Retina (tissue), 1 donor: ENCODE measurements around the gene ARPC5L.
A peak's percentile ranks its signal among the peaks of the same experiment; 100 is the strongest.
"Not testable (repeated sequence)": the region's sequence is repeated elsewhere in the genome, so short reads cannot be mapped to it uniquely, and the experiment has no call there.

ENCODE experiments used
- DNase-seq: peaks from one replicate; pipeline ENCODE4 v3.0.0-alpha.2; 2016

Gene ARPC5L

DNA sequence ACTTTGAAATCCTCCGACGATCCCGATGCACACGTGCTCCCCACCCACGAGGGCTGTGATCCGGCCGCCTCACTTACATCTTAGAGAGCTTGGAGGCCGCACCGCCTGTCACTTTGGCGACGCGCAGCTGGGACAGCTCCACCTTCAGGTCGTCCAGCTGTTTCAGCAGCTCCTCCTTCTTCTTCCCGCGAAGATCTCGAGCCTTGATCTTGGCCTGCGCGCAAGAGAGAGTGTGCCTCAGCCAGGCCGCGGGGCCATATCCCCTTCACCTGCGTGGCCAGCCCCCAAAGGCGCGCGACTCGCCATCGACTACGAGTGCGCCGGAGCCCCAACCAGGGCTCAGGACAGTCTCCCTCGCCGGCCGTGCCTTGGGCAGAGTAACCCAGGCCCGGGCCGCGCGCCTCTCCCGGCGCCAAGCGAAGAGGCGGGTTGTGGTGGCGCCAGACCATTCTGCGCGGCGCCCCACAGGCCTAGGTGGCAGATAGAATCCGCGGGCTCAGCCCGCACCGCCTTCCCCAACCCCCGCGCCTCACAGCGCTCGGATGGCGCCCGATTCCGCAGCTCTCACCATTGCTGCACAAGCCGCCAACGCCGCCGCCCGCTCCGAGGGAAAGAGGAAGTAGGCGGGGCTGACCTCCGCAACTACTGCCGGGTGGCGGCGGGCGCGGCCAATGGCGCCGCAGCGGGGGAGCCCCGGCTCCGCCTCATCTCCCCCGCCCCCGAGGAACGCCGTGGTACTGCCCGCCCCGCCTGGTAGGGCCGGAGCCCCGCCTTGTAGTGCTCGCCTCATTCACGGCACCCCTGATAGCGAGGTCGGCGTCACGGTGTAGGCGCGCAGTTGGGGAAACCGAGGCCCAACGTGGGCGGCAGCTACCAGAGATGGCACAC lies at the start of gene ARPC5L, which contains the start of gene RPL35:
TSS of gene ARPC5L (plus strand) at position 789 of the 888 bp plus-strand sequence. CDS start 7,161 bp downstream, outside the sequence.
TSS of gene RPL35 (minus strand) at position 616 of the 888 bp plus-strand sequence. CDS start at position 571, 45 bp downstream.
- DNase-seq: peak; percentile 97

DNA sequence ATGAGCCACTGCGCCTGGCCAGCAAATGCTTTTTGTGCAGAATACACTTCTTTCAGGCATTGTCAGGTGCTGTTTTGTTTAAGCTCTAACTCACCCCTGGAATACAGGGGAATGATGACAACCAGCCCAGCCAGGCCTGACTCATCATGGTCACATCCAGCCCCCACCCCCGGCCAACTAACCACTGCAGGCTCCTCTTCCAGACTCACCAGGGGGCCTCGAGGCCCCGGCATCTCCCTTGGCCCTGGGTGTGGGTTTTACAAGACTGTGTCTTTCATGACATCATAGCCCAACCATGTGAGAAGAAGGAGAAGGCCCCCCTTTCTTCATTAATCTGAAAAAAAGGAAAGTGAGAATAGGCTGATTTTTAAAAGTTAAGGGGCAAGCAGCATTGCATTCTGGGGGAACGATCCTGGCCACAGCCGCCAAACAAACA lies 49.5 kb upstream of the ARPC5L start:
- DNase-seq: no peak

DNA sequence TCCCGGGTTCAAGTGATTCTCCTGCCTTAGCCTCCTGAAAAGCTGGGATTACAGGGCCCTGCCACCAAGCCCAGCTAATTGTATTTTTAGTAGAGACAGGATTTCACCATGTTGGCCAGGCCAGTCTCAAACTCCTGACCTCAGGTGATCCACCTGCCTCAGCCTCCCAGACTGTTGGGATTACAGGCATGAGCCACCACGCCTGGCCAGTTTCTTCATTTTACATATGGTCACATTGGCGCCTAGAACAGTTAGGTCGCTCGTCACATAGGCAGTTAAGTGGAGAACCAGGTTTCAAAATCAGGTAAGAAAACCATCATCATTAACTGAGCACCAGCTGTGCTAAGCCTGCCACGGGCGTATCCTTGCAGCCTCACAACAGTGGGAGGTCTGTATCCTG lies 48.9 kb upstream of the ARPC5L start:
- DNase-seq: no peak

DNA sequence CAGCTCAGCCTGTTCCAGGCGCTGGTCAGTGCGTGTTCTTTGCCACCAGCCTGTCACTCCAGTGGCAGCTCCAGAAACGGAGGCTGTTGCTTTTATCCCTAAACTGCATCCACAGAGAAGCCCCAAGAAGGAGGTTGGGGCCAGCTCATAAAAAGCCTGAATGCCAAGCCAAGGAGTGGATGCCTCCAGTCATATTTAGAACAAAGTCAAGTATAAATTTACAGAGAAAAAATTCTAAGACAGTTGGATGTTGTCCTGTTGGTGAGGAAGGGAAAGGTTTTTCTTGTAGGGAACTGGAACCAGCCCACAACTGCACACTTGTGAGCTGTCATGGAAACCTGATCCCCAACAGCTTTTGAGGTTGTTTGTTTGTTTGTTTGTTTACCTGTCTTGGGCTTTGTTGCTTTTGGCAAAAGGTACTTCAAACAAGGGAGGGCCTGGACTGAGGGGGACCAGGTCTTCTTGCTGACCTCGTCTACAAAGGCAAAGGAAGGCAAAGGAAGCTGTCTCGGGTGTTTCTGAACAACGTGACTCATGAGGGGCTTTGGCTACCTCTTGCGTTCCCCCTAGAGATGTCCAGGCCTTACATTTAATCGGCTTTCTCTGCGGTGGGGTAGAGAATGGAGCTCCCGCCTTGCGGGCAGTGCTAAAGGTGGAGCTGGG lies 48.3 kb upstream of the ARPC5L start:
- DNase-seq: no peak

DNA sequence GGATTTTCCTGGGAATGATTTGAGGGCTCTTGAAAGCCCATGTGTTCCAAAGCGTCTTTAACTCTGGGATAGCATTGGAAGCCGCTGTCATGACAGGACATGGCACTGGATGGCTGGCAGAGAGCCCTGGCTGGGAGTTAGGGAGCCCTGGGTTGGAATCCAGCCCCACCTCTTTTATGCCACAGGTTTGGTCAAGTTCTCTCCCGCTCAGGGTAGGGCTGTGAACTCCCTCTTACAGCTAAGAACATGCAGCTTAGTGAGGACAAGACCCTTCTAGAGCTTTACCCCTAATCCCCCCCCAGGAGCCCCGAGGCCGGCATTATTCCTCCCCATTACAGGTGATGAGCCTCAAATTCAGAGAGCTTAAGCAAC lies 47.8 kb upstream of the ARPC5L start:
- DNase-seq: no peak

DNA sequence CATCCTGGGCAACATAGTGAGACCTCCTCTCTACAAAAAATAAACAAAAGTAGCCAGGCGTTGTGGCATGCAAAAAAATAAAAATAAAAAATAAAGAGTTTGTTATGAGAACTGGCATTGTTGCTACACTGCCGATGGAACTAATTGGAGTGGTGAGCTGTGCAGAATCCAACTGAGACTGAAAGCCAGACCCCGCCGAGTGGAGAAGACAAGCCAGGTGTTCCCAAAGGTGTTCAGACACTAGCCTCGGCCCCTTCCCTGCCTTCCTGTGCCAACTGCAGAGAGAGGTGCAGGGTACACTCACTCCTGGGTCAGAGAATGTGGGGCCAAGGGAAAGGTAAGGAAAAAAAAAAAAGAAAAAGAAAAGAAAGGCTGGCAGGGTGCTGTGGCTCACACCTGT lies 46.3 kb upstream of the ARPC5L start:
- DNase-seq: no peak

DNA sequence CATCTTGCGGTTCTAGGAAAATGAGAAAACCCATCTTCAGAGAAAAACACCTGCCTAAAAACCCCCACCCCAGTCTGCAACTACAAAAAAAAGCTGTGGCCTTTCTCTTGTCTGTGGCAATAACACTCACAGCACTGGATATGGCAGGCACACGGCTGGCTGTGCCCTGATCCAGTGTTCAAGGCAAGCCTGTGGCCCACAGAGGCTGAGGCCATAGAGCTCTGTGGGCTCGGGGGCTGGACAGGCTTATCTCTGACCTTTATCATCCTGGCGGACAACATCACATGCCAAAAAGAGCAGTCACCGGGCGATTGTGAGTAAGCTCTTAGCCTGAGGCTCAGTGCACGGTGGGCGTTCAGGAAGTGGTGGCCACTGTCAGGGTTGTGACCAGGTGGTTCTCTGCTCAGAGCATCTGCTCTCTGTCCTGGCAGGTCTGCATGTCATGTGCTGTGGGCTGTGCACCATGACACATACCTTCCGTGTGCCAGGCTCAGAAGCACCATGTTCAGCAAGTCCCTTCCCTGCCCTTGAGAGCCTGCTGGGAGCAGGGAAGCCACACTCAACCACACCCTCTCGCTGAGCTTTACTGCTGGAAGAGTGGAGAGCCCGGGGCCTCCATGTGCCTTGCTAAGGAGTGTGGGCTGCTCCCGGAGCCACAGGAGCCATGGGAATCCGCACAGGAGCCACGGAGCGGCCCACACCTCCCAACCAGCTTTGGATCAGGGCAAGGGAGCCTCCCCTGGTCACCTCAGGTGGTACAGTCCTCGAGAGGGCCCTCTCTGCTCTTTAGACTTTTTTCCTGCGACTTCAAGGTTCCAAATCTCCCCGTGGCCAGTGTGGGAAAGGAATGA lies 43.3 kb upstream of the ARPC5L start:
- DNase-seq: no peak

DNA sequence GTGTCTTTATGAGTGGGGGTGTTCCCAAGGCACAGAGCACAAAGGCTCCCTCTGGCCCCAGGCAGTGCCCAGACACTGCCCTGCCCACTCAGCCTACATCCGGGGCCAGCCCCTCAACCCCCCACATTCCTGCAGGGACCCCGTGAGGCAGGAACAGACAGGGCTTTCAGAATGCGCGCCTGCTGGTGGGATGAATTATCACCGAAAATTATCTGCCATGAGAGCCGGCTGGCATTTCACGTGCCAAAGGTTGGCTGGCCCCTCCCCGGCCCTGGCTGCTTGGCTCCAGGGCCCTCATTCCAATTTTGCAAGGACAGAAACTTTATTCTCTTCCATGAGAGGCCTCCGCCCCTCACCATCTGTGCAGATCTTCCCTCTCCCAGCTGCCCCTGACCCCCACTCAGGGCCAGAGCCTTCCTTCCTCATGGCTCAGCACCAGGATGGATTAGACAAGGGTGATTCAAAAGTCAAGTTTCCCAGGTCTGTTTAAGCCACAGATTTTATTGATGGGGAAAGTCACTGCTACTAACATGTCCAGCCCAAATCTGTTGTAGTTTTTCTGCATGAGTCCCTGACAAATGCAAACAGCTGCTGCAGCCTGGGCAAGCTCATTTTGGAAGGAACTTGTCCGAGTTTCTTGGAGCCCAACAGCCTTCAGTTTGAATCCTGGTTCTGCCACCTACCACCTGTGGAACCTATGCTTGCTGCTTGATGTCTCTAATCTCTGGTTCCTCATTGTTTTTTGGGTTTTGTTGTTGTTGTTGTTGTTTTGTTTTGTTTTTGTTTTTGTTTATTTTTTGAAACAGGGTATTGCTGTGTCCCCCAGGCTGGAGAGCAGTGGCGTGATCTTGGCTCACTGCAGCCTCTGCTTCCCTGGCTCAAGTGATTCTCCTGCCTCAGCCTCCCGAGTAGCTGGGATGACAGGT lies 41.0 kb upstream of the ARPC5L start:
- DNase-seq: no peak

DNA sequence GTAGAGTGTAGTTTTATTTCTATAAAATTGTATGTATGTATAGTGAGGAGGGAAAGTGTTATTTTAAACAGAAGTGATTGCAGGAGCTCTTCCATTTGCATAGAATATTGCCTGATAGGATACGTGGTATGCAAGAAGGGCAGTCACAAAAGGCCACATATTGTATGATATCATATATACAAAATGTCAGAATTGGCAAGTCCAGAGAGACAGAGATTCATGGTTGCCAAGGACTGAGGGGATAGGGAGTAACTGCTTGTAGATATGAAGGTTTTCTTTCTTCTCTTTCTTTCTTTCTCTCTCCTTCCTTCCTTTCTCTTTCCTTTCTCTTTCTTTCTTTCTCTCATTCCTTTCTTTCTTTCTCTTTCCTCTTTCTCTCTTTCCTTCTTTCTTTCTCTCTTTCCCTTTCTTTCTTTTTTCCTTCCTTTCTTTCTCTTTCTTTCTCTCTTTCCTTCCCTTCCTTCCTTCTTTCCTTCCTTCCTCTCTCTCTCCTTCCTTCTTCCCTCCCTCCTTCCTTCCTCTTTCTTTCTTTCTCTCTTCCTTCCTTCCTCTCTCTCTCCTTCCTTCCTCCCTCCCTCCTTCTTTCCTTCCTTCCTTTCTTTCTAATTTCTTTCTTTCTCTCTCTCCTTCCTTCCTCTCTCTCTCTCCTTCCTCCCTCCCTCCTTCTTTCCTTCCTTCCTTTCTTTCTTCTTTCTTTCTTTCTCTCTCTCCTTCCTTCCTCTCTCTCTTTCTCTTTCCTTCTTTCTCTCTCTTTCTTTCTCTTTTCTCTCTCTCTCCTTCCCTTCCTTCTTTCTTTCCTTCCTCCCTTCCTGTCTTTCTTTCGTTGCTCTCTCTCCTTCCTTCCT lies 33.2 kb upstream of the ARPC5L start:
- DNase-seq: no peak

DNA sequence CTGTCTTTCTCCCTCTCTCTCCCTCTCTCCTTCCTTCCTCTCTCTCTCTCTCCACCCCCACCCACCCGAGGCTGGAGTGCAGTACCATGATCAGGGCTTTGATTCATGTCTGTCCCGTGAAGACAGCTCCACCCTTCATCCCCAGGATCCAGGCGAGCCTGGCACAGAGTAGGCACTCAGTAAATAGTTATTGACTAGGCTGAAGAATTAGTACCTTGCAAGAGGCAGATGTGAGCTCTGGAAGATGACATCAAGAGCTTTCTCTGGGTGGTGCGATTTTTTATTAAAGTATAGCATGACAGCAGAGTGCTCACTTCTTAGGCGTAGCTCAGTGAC lies 32.6 kb upstream of the ARPC5L start:
- no peak for DNase-seq

DNA sequence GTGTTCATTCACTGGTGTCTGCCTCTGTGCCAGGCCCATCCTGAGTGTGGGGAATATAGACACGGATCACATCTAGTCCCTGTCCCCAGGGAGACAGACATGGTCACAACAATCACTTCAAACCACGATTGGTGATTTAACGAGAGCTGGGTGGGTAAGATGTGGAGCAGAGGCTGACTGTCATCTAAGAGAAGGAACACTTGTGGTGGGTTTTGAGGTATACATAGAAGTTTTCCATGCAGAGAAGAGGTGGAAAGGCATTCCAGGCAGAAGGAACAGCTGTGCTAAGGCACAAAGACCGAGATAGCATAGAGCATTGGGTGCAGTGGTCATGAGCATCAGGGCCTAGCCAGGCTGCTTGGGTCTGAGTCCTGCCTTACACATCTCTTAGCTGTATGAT lies 31.3 kb upstream of the ARPC5L start:
- no peak for DNase-seq

DNA sequence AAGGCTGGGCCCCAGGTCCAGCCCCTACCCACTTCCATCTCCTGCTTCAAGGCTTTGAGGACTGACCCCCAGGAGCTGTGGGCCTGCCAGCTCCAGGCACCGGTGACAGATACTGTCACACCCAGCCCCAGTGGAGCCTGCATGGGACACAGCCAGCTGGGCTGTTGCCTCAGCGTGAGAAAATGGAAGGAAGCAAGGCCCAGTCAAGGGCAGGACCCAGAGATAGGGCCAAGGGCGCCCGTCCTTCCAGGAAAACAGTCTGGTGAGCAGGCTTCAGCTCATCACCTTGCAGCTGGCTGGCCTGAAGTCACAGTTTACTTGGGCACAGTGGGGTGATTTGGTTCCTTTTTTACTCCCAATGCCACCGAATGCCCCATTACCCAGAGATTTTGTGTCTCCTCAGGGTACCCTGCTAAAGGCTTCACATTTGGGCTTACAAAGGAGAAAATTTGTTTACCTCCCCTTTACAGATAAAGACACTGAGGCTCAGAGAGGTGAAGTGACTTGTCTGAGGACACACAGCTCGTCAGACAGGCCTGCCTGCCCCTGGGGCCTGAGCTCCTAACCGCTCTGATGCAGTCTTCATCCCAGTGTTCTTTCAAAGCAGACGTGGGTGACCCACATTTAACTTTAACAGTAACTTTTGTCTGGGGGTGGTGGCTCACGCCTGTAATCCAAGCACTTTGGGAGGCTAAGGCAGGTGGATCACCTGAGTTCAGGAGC lies 30.1 kb upstream of the ARPC5L start:
- no peak for DNase-seq

DNA sequence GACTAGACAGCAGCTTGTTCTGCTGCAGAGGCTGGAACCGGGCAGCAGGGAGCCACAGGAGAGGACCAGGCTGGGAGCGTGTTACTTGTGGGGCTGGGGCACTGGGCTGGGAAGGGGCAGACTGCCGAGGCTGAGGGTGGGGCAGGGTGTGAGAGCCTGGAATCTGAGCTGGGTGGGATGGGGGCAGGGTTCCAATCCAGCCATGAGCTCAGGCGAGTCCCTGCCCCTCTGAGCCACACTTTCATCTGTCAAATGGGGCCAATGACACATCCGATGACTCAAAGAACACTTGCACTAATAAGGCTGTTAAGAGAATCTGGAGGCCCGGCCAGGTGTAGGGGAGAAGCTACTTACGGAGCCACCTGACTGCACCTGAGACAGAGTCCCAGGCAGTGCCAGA lies 27.3 kb upstream of the ARPC5L start:
- no peak for DNase-seq

DNA sequence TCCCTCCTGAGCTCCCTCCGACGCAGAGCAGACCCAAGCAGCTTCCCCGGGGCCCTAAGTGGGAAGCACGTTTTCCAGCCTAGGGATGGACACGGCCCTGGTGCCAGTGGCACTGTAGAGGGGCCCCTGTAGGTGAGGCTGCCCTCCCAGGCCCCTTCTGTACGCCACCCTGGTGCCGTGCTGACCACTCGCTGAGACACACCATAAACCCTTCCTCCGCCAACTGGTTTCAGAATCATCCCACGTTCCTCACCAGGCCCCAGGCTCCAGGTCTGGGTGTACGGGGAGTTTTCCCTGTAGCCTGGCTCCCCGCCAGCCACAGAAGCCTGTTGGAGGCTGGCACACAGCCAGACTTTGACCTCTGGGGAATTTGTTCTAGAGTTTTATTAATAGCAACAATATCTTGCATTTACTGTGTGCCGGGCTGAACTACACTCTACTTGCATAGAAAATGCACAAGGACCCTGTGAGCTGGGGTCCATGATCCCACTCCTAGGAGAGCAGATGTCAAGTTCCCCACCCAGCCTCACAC lies 26.8 kb upstream of the ARPC5L start:
- no peak for DNase-seq

DNA sequence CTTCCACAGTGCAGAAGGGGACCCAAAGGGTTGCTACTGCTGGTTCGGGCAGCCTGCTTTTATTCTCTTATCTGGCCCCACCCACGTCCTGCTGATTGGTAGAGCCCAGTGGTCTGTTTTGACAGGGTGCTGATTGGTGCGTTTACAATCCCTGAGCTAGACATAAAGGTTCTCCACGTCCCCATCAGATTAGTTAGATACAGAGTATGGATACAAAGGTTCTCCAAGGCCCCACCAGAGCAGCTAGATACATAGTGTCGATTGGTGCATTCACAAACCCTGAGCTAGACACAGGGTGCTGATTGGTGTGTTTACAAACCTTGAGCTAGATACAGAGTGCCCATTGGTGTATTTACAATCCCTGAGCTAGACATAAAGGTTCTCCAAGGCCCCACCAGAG lies 23.8 kb upstream of the ARPC5L start:
- not testable (repeated sequence) for DNase-seq

DNA sequence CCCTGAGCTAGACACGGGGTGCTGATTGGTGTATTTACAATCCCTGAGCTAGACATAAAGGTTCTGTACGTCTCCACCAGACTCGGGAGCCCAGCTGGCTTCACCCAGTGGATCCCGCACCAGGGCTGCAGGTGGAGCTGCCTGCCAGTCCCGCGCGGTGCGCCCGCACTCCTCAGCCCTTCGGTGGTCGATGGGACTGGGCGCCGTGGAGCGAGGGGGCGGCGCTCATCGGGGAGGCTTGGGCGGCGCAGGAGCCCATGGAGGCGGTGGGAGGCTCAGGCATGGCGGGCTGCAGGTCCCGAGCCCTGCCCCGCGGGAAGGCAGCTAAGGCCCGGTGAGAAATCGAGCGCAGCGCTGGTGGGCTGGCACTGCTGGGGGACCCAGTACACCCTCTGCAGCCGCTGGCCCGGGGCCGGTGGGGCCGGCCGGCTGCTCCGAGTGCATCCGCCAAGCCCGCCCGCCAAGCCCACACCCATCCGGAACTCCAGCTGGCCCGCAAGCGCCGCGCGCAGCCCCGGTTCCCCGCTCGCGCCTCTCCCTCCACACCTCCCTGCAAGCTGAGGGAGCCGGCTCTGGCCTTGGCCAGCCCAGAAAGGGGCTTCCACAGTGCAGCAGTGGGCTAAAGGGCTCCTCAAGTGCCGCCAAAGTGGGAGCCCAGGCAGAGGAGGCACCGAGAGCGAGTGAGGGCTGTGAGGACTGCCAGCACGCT lies 23.2 kb upstream of the ARPC5L start:
- not testable (repeated sequence) for DNase-seq

DNA sequence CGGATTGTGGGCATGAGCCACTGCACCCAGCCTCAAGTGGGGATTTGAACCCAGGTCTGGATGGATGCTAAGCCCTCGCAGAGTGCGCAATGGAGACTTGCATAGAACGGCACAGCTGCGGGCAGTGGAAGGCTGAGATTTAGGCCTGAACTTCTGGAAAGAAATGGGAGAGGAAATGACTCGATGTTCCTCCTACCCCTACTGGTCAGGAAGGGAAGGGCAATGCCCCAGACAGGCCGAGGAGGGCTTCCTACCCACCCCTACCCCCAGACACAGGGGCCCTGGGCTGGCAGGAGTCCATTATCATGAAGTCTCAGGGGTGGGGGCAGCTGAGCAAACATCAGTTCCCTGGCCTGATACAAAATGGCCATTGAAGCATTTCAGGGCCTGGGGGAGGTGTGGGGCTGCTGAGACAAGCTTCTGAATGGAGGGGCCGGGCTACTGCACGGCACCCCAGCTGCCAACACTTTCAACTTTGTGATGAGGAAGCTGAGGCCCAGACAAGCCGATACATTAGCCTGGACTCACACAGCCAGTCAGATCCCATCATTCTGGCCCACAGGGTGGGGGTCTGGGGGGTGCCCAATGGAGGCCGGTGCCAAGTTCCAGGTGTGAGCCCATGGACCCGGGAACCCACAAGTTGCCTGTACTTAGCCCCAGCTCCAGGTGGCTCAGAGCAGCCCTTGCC lies 22.2 kb upstream of the ARPC5L start:
- DNase-seq: no peak

DNA sequence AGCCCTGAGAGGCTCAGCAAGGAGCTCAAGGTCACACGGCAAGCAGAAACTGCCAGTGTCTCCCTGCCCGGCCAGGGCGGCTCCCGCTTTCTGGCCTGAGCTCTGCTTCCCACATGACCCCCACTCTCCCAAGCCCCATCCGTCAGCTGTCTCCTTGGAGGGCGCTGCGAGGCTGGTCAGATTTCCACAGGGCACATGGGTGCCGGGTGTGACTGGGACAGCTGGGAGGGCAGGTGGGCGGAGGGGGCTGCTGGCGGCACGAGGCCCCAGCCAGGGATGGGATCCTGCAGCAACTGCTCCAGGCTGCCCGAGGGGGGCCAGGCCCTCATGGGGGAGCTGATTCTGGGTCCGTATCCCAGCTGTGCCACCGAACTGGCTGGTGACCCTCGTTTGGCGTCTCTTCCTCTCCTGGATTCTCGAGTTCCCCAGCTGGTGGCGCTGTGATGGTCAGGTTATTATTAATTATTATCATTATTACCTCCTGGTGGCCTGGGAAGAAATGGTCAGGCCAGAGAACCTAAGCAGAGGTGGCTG lies 21.6 kb upstream of the ARPC5L start:
- DNase-seq: no peak
